Panc1 (cell line): ENCODE measurements around the gene FTL.

Experiments used
- POLR2AphosphoS5 ChIP-seq: IDR thresholded peaks from 2 replicates; pipeline ENCODE4 v1.6.1; 2012; ENCODE audit warnings: mild to moderate bottlenecking, low read depth, low read length, moderate library complexity
- SIN3A ChIP-seq: IDR thresholded peaks from 2 replicates; pipeline ENCODE4 v1.6.1; 2012; ENCODE audit warnings: low read depth, mild to moderate bottlenecking, low read length, moderate library complexity, borderline replicate concordance; ENCODE audit not compliant: insufficient read depth
- TCF7L2 ChIP-seq: IDR thresholded peaks from 2 replicates; pipeline ENCODE4 v1.6.1; 2011; ENCODE audit warnings: mild to moderate bottlenecking, low read depth, low read length, inconsistent platforms
- TF ChIP-seq, protein P1 (sequence below): fragments of 450-650 bp; IDR thresholded peaks from 2 replicates; pipeline ENCODE4 v1.5.1; 2017; ENCODE audit warnings: mild to moderate bottlenecking
- TF ChIP-seq, protein P2 (sequence below), 2 experiments: IDR thresholded peaks; 2 replicates each; pipeline ENCODE4 v1.6.1; 2011 to 2012; ENCODE audit warnings: low read depth in 2 of 2, control low read depth in 1 of 2, low read length in 1 of 2, mild to moderate bottlenecking in 1 of 2, moderate library complexity in 1 of 2; ENCODE audit not compliant: insufficient read depth in 1 of 2

DNA sequence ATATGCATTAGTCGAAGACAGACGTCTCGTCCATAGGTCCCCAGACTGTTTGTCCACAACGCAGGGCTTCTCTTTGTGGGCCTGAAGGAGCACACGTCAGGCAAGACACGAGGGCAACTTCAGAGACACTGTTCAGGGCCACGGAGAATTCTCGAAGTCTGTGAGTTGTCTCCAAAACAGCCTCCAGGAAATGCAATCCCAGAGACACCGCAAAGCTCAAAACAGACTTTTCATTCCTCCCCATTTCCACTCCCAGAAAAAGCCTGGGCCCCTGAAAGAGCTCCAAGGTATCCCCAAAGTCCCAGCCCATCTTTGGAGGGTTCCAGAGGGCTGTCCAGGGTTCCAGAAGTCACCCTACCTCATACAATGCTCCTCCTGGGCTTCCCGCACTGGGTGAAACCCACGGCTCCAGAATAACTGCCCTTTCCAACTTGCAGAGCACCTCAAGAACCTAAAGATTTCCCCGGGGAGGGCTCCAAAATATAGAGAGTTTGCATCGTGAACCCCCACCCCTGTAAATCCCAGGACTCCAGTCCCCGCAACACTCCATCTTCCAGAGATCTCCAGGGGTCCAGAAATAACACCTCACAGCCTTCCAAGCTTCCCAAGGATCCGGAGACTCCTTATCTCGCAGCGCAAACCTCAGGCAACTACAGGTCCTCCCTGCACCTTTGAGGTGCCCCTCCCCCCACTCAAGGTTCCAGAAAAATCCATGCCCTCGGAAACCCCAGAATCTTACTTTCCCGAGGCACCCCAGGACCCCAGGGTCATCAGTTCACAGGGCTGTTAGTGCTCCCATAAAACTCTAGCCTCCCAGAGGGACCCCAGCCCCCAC, 687 bp upstream of the FTL start:
- TF ChIP-seq, protein P1, sequence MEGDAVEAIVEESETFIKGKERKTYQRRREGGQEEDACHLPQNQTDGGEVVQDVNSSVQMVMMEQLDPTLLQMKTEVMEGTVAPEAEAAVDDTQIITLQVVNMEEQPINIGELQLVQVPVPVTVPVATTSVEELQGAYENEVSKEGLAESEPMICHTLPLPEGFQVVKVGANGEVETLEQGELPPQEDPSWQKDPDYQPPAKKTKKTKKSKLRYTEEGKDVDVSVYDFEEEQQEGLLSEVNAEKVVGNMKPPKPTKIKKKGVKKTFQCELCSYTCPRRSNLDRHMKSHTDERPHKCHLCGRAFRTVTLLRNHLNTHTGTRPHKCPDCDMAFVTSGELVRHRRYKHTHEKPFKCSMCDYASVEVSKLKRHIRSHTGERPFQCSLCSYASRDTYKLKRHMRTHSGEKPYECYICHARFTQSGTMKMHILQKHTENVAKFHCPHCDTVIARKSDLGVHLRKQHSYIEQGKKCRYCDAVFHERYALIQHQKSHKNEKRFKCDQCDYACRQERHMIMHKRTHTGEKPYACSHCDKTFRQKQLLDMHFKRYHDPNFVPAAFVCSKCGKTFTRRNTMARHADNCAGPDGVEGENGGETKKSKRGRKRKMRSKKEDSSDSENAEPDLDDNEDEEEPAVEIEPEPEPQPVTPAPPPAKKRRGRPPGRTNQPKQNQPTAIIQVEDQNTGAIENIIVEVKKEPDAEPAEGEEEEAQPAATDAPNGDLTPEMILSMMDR, result no peak
- TF ChIP-seq POLR2AphosphoS5, result no peak
- TF ChIP-seq, protein P2, sequence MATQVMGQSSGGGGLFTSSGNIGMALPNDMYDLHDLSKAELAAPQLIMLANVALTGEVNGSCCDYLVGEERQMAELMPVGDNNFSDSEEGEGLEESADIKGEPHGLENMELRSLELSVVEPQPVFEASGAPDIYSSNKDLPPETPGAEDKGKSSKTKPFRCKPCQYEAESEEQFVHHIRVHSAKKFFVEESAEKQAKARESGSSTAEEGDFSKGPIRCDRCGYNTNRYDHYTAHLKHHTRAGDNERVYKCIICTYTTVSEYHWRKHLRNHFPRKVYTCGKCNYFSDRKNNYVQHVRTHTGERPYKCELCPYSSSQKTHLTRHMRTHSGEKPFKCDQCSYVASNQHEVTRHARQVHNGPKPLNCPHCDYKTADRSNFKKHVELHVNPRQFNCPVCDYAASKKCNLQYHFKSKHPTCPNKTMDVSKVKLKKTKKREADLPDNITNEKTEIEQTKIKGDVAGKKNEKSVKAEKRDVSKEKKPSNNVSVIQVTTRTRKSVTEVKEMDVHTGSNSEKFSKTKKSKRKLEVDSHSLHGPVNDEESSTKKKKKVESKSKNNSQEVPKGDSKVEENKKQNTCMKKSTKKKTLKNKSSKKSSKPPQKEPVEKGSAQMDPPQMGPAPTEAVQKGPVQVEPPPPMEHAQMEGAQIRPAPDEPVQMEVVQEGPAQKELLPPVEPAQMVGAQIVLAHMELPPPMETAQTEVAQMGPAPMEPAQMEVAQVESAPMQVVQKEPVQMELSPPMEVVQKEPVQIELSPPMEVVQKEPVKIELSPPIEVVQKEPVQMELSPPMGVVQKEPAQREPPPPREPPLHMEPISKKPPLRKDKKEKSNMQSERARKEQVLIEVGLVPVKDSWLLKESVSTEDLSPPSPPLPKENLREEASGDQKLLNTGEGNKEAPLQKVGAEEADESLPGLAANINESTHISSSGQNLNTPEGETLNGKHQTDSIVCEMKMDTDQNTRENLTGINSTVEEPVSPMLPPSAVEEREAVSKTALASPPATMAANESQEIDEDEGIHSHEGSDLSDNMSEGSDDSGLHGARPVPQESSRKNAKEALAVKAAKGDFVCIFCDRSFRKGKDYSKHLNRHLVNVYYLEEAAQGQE (IDR thresholded peaks at IDR 0.05; ENCODE audit: insufficient read depth in 1 of 2, low read depth in 2 of 2, low read length in 1 of 2), result no peak
- no peak for TF ChIP-seq SIN3A
- no peak for TF ChIP-seq TCF7L2
